SHP77 (cell line): ENCODE results near the gene SELENOI.
A peak's percentile ranks its signal among the peaks of the same experiment; 100 is the strongest.
"Not testable (repeated sequence)": the region's sequence is repeated elsewhere in the genome, so short reads cannot be mapped to it uniquely, and the experiment has no call there.

Experiments used
- DNase-seq, 2 experiments: peaks; one replicate each; lab custom pipeline; 2025; lab: John Stamatoyannopoulos, UW

Gene SELENOI

DNA sequence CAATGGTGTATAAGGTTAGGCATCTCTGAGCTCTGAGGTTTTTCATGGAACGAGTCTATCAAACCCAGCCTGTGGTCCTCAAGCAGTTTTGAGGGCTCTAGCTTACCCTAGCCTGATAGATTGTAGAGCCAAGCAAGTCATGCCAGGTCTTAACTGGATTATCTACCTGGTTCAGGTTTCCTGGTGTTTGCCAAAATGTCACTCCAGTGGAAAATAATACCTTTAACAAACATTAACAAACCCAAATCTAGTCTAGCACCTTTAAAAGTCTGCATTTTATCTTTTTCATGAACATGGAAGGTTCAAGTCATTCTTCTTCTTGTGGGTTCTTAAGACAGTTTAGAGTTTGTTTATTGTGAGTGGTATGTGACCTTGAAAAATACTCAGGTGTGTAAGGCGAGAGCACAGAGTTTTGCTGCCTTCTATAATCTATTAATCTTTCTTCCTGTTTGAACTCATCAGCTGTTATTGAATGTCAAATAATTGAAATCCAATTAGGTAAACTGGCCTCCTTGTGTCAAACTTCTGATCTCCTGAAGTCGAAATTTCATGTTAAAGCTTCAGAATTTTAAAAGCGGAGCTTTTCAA, 14.0 kb downstream of the SELENOI start:
- DNase-seq = no peak

- no peak for DNase-seq
Observed at GRCh38 chr2:26363323-26363722, 17.4 kb downstream of the SELENOI start.

- DNase-seq = no peak
Observed at GRCh38 chr2:26363958-26364357, 18.0 kb downstream of the SELENOI start.

DNA sequence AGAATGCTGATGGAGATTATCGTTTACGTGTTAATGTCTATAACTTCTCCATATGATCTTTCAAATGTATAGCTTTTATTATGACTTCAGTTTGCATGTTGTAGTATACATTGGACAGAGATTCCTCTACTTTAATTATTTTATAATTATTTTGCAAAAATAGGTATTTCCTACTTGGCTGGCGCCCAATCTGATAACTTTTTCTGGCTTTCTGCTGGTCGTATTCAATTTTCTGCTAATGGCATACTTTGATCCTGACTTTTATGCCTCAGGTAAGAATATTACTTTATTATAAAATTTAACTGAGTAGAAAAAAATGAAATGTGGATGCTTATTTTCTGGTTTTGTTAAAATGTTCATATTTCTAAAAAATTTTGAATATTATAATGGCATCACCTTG, 18.7 kb downstream of the SELENOI start:
- DNase-seq = no peak

- no peak for DNase-seq
Observed at GRCh38 chr2:26366957-26367356, 21.0 kb downstream of the SELENOI start.

GRCh38 chr2:26369664-26370063, 23.7 kb downstream of the SELENOI start:
- DNase-seq = not testable (repeated sequence)

- DNase-seq = not testable (repeated sequence)
Observed at GRCh38 chr2:26370909-26371308, 25.0 kb downstream of the SELENOI start.

DNA sequence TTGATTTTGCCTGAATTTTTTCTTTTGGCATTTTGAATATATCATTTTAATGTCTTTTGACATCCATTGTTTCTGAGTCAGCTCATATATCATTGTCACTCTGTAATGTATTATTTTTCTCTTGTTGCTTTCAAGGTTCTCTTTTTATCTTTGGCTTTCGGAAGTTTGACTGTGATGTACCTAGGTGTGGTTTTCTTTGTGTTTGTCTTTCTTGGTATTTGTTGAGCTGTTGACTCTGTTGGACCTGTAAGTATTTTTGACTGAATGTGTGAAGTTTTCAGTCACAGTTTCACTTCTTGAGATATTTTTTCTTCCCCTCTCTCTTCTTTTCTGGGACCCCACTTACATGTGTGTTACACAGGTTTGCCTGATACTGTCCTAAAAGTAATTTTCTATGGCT, 30.9 kb downstream of the SELENOI start:
- no peak for DNase-seq

- DNase-seq = no peak
Observed at GRCh38 chr2:26380281-26380680, 34.3 kb downstream of the SELENOI start.

- DNase-seq = no peak
Observed at GRCh38 chr2:26382564-26382963, 36.6 kb downstream of the SELENOI start.

DNA sequence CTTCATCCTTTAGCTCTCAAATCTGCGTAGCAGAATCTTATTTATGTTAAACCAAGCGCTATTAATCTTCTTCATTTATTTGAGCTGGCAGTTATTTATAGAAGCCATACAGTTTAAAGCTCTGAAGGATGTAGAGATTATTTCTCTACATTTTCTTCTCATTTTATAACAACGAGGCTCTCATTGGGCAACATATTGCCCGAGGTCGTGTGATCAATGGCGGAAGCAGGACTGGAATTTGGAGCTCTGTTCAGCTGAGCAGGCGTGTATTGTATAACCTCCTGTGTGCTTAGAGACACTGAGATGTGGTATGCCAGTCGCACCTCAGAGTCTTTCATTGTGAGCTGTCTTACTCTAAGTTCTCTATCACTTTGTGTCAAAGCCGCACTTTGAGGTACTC, 38.2 kb downstream of the SELENOI start:
- no peak for DNase-seq

DNA sequence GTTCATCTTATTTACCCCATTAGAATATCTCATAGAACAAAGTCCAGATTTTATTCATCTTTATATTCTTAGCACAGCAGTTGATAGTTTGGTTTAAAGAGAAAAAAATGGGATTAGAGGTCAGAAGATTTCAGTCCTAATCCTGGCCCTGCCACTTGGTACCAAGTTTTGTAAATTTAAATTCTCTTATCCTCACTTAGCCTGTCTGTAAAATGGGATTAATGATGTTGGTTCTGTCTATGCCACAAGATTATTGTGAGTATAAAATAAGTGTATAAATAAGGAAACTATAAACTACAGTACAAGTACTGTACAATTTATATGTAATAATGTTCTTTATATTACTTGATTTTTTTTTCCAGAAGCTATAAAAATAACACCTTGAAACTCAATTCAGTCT, 38.7 kb downstream of the SELENOI start:
- DNase-seq = no peak

DNA sequence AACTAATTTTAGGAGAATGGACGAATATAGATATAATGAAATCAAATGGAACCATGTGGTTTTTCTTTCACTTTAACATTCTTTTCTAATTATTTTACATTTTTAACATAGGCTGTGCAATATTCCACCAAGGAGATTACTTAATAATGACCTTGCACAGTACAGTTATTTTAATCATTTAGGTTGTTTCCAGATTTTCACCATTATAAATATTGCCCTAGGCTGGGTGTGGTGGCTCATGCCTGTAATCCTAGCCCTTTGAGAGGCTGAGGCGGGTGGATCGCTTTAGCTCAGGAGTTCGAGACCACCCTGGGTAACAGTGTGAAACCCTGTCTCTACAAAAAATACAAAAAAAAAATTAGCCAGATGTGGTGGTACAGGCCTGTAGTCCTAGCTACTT, 41.2 kb downstream of the SELENOI start:
- no peak for DNase-seq

GRCh38 chr2:26394694-26395093, 48.8 kb downstream of the SELENOI start:
- no peak for DNase-seq

- no peak for DNase-seq
Observed at GRCh38 chr2:26395394-26395793, 49.5 kb downstream of the SELENOI start.

GRCh38 chr2:26396734-26397298, 50.9 kb downstream of the SELENOI start:
- DNase-seq = no peak

DNA sequence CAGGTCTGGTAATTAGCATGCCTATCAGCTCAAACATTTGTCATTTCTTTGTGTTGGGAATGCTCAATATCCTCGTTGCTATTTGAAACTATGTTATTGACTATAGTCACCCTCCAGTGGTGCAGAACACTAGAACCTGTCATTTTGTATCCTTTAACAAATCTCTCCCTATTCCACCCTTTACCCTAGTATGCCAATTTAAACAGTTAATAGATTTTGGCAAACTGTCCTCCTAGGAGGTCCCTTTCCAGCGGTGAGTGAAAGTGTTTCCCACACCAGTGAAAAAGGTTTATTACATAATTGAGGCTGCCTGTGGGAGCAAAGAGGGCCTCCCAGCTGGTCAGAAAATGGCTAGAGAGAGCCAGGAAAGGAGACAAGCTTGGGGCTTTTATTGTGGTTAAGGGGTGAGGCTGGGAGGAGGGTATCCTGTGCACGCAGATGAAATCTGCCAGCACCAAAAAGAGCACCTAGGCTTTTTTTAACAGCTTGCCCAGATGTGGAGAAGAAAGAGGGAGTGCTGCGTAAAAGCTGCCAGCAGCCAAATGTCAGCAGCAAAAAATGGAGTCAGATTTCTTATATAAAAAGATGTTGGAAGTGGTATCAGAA, 53.9 kb downstream of the SELENOI start:
- no peak for DNase-seq

DNA sequence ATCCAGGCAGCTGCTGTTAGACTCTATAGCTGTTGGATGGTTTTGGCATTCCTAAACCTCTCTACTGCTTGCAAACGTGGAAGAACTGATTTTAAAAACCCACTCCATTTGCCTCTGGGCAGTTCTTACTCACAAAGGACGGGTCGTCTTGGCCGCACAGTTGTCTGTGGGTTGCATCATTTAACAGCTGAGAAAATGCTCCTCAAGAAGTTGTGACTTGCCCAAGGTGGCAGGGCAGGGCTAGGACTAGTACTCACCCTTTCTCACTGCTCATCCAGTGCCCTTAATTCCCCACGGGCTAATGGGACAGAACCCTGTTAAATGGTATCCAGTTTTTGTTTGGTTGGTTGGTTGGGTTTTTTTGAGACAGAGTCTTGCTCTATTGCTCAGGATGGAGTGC, 54.8 kb downstream of the SELENOI start:
- DNase-seq = no peak

DNA sequence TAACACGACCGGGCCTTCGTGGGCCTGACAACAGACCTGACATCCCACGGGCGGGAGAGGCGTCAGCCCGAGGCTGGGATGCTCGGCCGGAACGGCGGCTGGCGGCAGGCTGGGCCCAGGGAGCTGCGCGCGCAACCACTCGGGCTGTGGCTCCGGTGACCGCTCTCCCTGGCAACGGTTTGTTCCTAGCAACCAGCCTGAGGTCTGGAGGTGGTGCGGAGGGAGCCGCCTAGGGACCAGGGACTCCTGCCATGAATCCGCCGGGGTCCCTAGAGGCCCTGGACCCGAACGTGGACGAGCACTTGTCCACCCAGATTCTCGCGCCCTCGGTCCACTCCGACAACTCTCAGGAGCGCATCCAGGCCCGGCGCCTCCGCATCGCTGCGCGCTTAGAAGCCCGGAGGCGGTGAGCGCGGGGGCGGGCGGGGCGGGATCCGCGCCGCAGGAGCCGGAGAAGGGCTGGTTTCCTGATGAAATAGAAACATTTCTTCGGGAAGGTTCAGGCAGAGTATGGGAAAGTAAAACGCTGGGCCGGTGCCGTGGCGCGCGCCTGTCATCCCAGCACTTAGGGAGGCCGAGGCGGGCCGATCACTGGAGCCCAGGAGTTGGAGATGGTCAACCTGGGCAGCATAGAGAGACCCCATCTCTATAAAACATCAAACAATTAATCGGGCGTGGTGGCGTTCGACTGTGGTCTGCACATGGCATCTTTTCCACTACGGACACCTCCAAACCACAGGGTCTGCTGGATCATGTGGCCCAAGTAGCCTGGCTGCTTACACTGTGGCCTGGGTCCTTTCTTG, 56.0 kb downstream of the SELENOI start, which contains the start of gene DRC1:
Gene DRC1, plus strand, starts transcription at position 182 of the 803 bp plus-strand sequence. Its CDS starts 70 bp downstream, at position 252.
- DNase-seq = peak; percentile 67 to 83

- no peak for DNase-seq
Observed at GRCh38 chr2:26407526-26407925, 61.6 kb downstream of the SELENOI start.

DNA sequence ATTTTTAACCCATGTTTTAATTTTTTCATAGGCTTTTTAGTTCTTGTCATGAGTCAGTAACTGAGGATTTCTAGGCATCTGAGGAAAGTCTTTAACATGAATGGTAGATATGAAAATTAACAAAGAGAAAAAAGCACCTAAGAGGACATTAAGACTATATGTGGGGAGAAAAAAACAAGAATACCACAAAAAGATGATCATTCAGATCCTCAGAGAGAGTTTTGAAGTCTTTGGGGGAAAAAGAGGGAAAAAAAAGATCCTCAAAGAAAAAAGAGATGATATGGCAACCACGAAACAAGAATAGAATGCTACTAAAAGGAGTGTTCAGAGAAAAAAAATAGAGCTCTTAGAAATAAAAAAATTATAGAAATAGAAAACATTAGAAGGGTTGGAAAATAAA, 63.8 kb downstream of the SELENOI start:
- no peak for DNase-seq

GRCh38 chr2:26410764-26411243, 64.9 kb downstream of the SELENOI start:
- no peak for DNase-seq

DNA sequence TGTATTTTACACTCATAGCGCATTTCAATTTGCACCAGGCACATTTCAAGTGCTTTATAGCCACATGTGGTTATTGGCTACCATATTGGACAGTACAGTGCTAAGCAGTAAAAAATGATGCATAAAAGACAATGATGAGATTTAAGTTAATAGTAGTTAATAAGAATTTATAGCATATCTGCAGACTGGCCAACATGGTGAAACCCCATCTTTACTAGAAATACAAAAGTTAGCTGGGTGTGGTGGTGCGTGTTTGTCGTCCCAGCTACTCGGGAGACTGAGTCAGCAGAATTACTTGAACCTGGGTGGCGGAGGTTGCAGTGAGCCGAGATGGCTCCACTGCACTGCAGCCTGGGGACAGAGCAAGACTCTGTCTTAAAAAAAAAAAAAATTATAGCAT, 65.5 kb downstream of the SELENOI start:
- DNase-seq = no peak
